ENCODE data around the gene VCAM1.
A peak's percentile ranks its signal among the peaks of the same experiment; 100 is the strongest.
"Not testable (repeated sequence)": the region's sequence is repeated elsewhere in the genome, so short reads cannot be mapped to it uniquely, and the experiment has no call there.

VCAM1 gene, protein sequence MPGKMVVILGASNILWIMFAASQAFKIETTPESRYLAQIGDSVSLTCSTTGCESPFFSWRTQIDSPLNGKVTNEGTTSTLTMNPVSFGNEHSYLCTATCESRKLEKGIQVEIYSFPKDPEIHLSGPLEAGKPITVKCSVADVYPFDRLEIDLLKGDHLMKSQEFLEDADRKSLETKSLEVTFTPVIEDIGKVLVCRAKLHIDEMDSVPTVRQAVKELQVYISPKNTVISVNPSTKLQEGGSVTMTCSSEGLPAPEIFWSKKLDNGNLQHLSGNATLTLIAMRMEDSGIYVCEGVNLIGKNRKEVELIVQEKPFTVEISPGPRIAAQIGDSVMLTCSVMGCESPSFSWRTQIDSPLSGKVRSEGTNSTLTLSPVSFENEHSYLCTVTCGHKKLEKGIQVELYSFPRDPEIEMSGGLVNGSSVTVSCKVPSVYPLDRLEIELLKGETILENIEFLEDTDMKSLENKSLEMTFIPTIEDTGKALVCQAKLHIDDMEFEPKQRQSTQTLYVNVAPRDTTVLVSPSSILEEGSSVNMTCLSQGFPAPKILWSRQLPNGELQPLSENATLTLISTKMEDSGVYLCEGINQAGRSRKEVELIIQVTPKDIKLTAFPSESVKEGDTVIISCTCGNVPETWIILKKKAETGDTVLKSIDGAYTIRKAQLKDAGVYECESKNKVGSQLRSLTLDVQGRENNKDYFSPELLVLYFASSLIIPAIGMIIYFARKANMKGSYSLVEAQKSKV

GRCh38 chr1:100719490-100719889 lies at the start of gene VCAM1:
Gene VCAM1 (plus strand): TSS chr1:100719742. CDS start chr1:100719861, 119 bp downstream.
- peak; percentile 59 for DNase-seq

GRCh38 chr1:100670083-100670482 lies 49.5 kb upstream of the VCAM1 start:
- no peak for DNase-seq

DNA sequence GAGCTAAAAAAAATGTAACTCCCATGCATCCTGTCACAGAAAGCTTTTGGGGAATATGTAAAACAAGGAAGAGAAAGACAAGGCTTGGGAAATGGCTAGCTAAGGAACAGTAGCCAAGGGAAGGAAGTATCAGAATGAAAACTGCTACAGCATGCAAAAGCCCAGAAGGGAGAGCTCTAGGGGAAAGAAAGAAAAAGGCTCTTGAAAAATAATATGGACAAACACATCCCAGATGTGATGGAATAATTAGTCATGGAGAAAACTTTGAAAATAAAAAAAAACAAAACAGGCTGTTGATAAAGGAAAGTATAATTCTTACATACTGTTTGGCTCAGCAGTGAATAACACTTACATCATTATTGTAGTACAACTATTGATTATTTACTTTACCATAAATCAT lies 47.9 kb upstream of the VCAM1 start:
- no peak for DNase-seq

DNA sequence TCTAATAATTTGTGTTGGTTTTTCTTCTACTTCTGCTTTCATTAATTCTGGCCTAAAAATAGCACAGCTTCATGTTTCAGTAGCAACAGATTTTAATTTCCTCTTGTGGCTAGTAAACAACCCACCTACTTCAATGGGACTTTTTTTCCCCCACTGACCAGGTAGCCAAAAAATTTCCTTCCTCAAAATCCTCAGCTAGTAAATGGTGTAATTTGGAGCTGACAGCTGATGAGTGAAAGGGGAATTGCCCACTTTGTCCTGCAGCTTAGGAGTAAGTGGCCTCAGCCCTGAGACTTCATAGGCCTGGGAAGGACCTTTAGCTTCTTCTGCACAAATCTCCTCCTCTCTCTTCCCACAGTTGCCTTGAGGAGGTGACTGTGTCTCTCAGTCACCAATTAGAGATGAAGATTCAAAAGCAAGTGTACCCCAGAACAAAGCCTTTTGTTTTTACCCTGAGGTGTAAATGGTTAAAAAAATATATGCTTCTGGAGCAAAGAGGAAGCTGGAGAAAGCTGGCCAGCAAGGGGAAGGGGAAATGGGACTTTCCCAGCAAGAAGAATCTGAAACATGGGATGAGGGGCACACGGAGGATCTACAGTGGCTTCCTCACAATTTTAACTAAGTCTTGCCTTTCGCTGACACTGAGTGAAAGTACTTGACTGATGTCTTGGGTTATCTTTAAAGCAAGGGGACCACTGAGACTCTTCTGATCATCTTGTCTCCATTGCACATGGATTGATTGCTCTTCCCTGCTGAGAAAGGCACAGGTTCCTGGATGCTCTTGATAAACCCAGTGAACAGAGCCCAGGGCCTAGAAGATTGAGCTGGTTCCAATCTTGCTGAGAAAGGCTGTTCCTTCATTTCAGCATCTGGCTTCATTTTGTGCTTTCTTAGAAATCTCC lies 35.8 kb upstream of the VCAM1 start:
- DNase-seq, result no peak

- DNase-seq, result no peak
These were observed 19.8 kb upstream of the VCAM1 start for GRCh38 chr1:100699744-100700143.

- DNase-seq, result no peak
These were observed 19.0 kb upstream of the VCAM1 start for GRCh38 chr1:100700586-100700985.

DNA sequence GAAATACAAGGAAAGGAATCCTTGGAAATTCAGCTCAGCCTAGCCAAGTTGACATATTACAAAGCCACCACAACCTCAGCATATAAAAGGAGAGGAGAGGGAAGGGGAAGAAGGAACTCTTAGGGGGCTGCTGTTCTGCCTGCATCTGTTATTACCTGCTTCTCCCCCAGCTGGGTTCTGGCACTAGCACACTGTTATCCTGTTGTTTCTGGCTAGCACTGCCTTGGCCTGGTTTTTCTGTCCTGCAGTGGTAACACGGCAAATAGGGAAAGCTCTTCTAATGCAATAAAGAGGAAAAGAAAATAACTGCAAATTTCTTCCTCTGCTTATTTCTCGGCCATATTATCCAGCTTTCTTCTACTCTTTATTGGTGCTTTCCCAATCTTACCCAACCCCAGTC lies 16.5 kb upstream of the VCAM1 start:
- no peak for DNase-seq

- DNase-seq, result no peak
These were observed 15.8 kb upstream of the VCAM1 start for GRCh38 chr1:100703716-100704115.

DNA sequence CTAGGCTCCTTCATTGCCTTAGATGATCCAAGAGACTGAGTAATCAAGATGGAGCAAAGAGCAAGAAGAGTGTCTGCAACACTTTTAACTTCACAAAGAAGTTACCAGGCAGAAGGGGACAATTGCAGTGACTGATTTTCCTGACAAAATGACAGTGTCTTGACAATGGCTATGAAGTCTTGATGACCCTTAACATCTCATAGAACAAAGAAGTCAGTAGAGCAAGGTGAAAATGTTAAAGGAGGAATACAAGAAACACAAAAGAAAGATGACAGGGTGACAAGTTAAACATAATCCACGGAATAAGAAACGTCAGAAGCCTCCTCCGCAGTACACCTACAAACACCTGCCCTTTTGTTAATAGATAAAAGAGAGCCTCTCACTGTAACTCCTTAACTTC lies 15.1 kb upstream of the VCAM1 start:
- no peak for DNase-seq

DNA sequence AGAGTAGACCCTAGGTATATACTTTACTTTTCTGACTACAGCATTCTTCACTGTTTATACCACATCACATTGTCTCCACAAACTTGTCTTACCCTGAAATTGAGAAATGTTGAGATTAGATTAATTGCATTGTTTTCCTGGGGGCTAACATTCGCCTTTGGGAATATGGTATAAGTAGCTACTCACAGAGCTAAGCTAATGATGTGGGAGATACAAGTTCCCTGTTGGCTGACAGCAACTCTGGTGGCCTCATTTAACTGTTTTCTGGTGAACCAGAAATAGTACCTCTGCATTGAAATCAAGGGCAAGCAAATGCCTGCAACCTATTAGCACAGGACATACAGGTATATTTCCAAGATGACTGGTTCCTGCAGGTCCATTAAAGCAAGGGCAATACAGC lies 13.2 kb upstream of the VCAM1 start:
- no peak for DNase-seq

- DNase-seq, result no peak
These were observed 12.7 kb upstream of the VCAM1 start for GRCh38 chr1:100706856-100707255.

GRCh38 chr1:100708476-100709062 lies 11.0 kb upstream of the VCAM1 start:
- no peak for DNase-seq

GRCh38 chr1:100710906-100711682 lies 8.4 kb upstream of the VCAM1 start:
- no peak for DNase-seq

- DNase-seq, result not testable (repeated sequence)
These were observed 6.5 kb upstream of the VCAM1 start for GRCh38 chr1:100713027-100713426.

DNA sequence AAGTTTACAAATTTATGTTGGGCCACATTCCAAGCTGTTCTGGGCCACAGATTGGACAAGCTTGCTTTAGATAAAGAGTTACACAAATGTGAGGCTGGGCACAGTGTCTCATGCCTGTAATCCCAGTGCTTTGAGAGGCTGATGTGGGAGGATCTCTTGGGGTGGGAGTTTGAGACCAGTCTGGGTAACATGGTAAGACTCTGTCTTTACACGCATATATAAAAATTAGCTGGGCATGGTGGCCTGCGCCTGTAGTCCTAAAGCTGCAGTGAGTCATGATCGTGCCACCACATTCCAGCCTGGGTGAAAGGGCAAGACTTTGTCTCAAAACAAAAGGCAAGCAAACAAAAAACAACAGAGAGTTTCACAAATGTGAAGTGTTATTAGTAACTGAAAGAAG lies 5.9 kb upstream of the VCAM1 start:
- DNase-seq, result no peak

DNA sequence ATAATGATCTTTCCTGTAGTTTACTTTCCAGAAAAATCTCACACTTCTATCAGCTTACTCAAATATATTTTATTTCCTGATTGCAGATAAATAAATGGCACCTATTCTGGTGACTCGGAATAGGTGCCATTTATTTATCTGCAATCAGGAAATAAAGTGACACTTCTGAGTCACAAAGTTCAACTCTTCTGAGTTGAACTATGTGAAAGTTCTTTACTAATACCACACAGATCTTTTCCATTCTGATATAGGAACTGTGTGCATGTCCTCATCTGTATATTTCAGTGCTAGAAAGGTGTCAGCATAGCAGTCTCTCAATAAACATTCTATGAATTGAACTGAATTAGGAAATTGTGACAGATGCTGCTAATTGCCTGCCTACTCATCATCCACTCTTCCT lies 4.9 kb upstream of the VCAM1 start:
- DNase-seq, result no peak

GRCh38 chr1:100717218-100717617 lies 2.3 kb upstream of the VCAM1 start:
- no peak for DNase-seq

DNA sequence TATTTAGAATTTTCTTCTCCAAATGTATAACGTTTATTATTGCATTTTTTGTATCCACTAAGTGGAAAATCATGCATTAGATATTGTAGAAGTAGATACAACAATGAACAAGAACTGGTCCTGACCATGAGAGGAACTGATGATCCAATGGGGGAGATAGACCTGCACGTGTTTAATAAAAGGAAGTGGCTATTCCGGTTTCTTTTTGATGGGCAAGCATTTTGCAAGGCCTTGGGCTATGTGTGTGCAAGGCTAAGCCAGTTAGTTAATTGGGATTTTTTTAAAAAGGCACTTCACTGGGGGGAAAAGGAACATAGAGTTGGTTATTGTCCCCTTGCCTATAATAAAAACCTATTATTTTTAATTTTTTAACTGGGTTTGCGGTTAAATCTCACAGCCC lies 961 bp upstream of the VCAM1 start:
- no peak for DNase-seq

GRCh38 chr1:100720101-100720500 lies 559 bp downstream of the VCAM1 start:
- no peak for DNase-seq

- DNase-seq, result no peak
These were observed 1.2 kb downstream of the VCAM1 start for GRCh38 chr1:100720751-100721150.

DNA sequence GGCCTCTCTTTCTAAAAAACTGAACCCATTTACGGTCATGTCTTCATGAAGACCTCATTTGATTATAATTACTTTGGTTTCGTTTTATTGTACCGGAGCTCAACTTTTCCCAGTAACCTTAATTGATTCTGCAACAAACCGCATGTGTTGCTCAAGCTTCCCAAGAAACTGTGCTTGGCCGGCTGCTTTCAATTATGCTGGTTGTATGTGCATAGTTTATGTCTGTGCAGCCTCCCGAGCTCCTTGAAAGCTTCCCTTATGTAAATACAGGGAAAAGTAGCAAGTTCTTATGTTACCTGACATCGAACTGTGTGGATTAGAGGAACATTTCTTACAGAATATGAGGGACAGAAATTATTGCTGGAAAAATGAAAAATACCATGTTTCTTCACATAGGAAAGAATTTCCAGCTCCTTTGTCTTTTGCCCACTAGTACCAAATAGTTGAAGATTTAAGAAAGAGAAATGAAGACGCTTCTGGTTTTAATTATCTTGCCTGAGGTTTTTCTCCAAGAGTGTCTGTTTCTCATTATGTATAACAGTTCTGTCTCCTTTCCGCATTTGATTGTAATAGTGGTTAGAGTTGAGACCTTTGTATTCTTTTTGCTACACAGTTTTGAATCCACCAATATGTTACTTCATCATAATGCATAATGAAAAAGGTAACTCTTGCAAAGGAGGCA lies 2.1 kb downstream of the VCAM1 start:
- DNase-seq, result peak; percentile 70
